Fibroblast of lung (primary cell): Measurements from ENCODE around the gene ABLIM3. TPM values are rescaled to one million over a fixed set of nuclear protein-coding genes. Genes with fewer than 3 reads are reported as not detected.

Source experiments
- DNase-seq, 2 donors: peaks; one replicate each; pipeline versions ENCODE4 v3.0.0 to v3.0.0-alpha.2; 2010; ENCODE audit warnings: low read depth in 2 of 2
- H2AFZ ChIP-seq: 2 replicates; pipeline ENCODE4 v1.5.1; 2012; ENCODE audit warnings: low read length, control low read depth, inconsistent platforms
- H3K27ac ChIP-seq: 2 replicates; pipeline ENCODE4 v1.5.1; 2011; ENCODE audit warnings: low read length, control low read depth; ENCODE audit not compliant: insufficient read depth
- H3K27me3 ChIP-seq: 2 replicates; pipeline ENCODE4 v1.5.1; 2011; ENCODE audit warnings: mild to moderate bottlenecking, low read length; ENCODE audit not compliant: control insufficient read depth, insufficient read depth
- H3K36me3 ChIP-seq: 2 replicates; pipeline ENCODE4 v1.5.1; 2011; ENCODE audit warnings: low read length; ENCODE audit not compliant: control insufficient read depth, insufficient read depth
- H3K4me1 ChIP-seq: 2 replicates; pipeline ENCODE4 v1.5.1; 2011; ENCODE audit warnings: low read length; ENCODE audit not compliant: control insufficient read depth, insufficient read depth; ENCODE audit errors: extremely low read depth
- H3K4me2 ChIP-seq: 2 replicates; pipeline ENCODE4 v1.5.1; 2011; ENCODE audit warnings: low read length, control low read depth; ENCODE audit not compliant: insufficient read depth; ENCODE audit errors: extremely low read depth
- H3K4me3 ChIP-seq, 4 experiments: fragments of 200-600 bp in 1 of 4; sonication (generic) in 1 of 4; replicated peaks in 1 of 4; 2 replicates each; pipeline ENCODE4 v1.5.1; 2011 to 2016; ENCODE audit warnings: low read length in 4 of 4, low read depth in 3 of 4, mild to moderate bottlenecking in 3 of 4, control low read depth in 2 of 4, inconsistent platforms in 1 of 4, mixed read lengths in 1 of 4; ENCODE audit not compliant: insufficient read depth in 1 of 4; ENCODE audit errors: control extremely low read depth in 1 of 4
- H3K79me2 ChIP-seq: 2 replicates; pipeline ENCODE4 v1.5.1; 2012; ENCODE audit warnings: mild to moderate bottlenecking, low read length, inconsistent platforms; ENCODE audit not compliant: control insufficient read depth, insufficient read depth
- H3K9ac ChIP-seq: 2 replicates; pipeline ENCODE4 v1.5.1; 2011; ENCODE audit warnings: mild to moderate bottlenecking, low read length, control low read depth; ENCODE audit not compliant: insufficient read depth
- H3K9me3 ChIP-seq: 2 replicates; pipeline ENCODE4 v1.5.1; 2012; ENCODE audit warnings: low read depth, low read length; ENCODE audit not compliant: control insufficient read depth, insufficient read depth
- H4K20me1 ChIP-seq: 2 replicates; pipeline ENCODE4 v1.5.1; 2011; ENCODE audit warnings: low read length; ENCODE audit not compliant: control insufficient read depth, insufficient read depth; ENCODE audit errors: extremely low read depth
- EZH2 ChIP-seq: IDR thresholded peaks from 2 replicates; pipeline ENCODE4 v1.5.1; 2012; ENCODE audit warnings: low read length, control low read depth, mild to moderate bottlenecking; ENCODE audit errors: missing control alignments
- polyA plus RNA-seq, 2 donors: library from polyadenylated mRNA; depleted of rRNA in 1 of 2; stranded (reverse) in 1 of 2; unstranded in 1 of 2; fragments of >200 nt; gene quantifications; 2 replicates each; pipeline ENCODE4 v1.2.1, GENCODE V29; 2011 to 2012; ENCODE audit warnings: missing spikeins in 1 of 2
- total RNA-seq: library from RNA; depleted of rRNA; stranded (reverse); fragments of >200 nt; gene quantifications from 2 replicates; pipeline ENCODE4 v1.2.1, GENCODE V29; 2014
- TF ChIP-seq, protein P1 (sequence below), 2 donors: IDR thresholded peaks in 1 of 2; conservative IDR thresholded peaks in 1 of 2; 1 replicate in 1 of 2; 2 replicates in 1 of 2; pipeline ENCODE4 v1.5.1; 2011 to 2012; ENCODE audit warnings: low read length in 2 of 2, control low read depth in 1 of 2, inconsistent platforms in 1 of 2, low read depth in 1 of 2, mild to moderate bottlenecking in 1 of 2

Gene ABLIM3
- total and polyA plus RNA-seq, 2 donors (not counting 1 experiment from before 2014, with no cell fraction given): 48.1 to 49.9 TPM

DNA sequence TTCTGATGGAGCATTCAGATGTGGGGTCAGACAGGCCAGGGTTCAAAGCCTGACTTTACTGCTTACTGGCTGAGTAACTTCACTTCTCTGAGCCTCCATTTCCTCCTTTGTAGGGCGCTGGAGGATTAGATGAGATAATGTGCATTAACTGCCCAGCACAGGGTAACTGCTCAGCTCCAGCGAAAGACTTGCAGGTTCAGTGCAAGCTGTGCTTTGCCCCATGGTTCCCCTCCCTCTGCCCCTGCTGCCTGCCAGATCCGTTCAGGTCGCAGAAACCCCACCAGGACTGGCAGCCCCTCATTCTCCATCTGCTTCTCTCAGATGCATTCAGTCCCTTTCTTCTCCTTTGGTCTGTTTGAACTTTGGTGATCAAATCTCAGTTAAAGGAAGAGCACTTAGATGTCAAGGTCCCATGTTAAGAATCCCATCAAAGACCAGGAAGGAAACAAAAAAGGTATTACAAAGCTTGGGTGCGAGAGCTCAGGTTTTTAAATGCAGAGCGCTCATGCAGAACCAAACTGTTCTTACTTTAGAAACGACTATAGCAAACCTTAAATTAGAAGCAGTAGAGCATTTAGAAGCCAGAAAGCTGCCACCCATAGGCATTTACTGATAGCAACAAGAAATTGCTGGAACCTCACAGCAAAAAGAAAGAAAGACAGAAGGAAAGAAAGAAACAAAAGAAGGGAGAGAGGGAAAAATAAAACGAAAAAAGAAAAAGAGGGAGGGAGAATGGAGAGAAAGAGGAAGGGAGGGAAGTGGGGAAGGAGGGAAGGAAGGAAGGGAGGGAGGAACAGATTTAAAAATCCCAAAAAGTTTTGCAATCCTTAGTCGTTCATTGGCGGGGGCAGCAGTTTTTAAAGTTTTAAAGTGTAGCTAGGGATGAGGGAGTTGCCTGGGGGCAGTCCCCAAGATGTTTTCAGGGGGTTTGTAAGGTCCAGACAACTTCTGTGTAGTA lies 153.9 kb downstream of the ABLIM3 start:
- TF ChIP-seq, protein P1, sequence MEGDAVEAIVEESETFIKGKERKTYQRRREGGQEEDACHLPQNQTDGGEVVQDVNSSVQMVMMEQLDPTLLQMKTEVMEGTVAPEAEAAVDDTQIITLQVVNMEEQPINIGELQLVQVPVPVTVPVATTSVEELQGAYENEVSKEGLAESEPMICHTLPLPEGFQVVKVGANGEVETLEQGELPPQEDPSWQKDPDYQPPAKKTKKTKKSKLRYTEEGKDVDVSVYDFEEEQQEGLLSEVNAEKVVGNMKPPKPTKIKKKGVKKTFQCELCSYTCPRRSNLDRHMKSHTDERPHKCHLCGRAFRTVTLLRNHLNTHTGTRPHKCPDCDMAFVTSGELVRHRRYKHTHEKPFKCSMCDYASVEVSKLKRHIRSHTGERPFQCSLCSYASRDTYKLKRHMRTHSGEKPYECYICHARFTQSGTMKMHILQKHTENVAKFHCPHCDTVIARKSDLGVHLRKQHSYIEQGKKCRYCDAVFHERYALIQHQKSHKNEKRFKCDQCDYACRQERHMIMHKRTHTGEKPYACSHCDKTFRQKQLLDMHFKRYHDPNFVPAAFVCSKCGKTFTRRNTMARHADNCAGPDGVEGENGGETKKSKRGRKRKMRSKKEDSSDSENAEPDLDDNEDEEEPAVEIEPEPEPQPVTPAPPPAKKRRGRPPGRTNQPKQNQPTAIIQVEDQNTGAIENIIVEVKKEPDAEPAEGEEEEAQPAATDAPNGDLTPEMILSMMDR (conservative IDR thresholded peaks at IDR 0.05 in 1 of 2, IDR thresholded peaks at IDR 0.05 in 1 of 2; ENCODE audit: low read depth in 1 of 2, low read length in 2 of 2): no peak
- no peak for TF ChIP-seq EZH2
- no peaks in the 10 kb centered on the region for H3K36me3 ChIP-seq
- H3K27me3 ChIP-seq: no peaks in the 10 kb centered on the region
- no peak overlapping the region for H2AFZ ChIP-seq
- H3K79me2 ChIP-seq: no peaks in the 10 kb centered on the region
- H3K4me2 ChIP-seq: no peak overlapping the region
- H3K27ac ChIP-seq: no peak overlapping the region
- no peak for DNase-seq
- no peak overlapping the region for H3K4me3 ChIP-seq
- H3K4me1 ChIP-seq: no peaks in the 10 kb centered on the region
- H3K9ac ChIP-seq: no peak overlapping the region
- no peaks in the 10 kb centered on the region for H4K20me1 ChIP-seq
- no peaks in the 10 kb centered on the region for H3K9me3 ChIP-seq

DNA sequence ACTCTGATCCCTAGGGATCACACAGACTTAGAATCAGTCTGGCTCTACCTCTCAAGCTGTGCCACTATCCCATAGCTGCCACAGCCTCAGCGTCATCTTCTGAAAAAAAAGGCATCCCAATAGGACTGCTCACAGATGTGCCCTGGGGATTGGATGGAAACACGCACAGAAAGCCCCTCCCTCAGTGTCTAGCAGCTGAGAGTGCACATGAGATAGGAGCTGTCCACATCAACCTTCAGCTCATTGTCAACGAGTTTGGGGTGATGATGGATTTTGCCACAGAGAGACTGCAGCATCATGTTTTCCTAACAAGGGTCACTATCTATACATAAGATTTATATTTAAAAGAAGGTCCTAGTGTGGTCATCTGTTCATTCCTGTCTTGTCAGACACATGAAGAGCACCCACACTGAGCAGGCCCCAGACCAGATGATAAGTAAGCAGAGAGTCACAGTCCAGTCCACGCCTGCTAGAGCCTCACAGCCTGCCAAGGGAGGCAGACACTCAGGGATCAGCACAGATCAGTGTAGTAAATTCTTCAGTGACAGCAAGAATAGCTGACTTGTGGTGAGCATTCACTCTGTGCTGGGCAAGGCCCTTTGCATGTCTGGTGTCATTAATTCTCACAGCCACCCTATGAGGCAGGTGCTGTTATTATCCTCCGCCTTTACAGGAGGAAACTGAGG lies 156.2 kb downstream of the ABLIM3 start:
- no peak for TF ChIP-seq EZH2
- TF ChIP-seq, protein P1 (conservative IDR thresholded peaks at IDR 0.05 in 1 of 2, IDR thresholded peaks at IDR 0.05 in 1 of 2; ENCODE audit: low read depth in 1 of 2, low read length in 2 of 2): no peak
- no peak overlapping the region for H3K4me2 ChIP-seq
- no peak overlapping the region for H3K27ac ChIP-seq
- no peaks in the 10 kb centered on the region for H3K9me3 ChIP-seq
- H3K27me3 ChIP-seq: no peaks in the 10 kb centered on the region
- DNase-seq: peak in 1 of 2 donors; percentile 9
- H3K4me1 ChIP-seq: no peaks in the 10 kb centered on the region
- H3K36me3 ChIP-seq: no peaks in the 10 kb centered on the region
- no peak overlapping the region for H3K9ac ChIP-seq
- H4K20me1 ChIP-seq: no peaks in the 10 kb centered on the region
- H3K79me2 ChIP-seq: no peaks in the 10 kb centered on the region
- no peak overlapping the region for H3K4me3 ChIP-seq
- no peak overlapping the region for H2AFZ ChIP-seq

DNA sequence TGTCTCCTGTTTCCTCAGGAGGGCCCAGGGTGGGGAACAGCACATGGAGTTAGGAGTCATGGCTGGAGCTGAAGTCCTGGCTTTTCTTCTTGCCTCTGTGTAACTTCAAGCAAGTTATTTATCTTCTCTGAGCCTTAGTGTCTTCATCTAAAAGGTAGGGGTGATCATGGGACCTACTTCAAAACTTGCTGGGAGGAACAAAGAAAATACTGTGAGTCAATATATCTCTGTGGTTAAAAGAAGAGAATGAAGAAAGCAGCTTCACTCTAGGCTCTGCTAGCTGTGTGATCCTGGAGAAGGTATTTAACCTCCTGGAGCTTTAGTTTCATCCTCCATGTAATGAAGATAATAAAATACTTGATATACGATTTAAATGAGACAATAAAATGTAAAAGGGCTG lies 156.9 kb downstream of the ABLIM3 start:
- Histone ChIP-seq H3K36me3 (no peaks in the 10 kb centered on the region), H3K27ac (no peak overlapping the region), H3K4me1 (no peaks in the 10 kb centered on the region), H3K79me2 (no peaks in the 10 kb centered on the region), H3K9me3 (no peaks in the 10 kb centered on the region), H2AFZ (no peak overlapping the region), H3K9ac (no peak overlapping the region), H3K27me3 (no peaks in the 10 kb centered on the region), H3K4me3 (no peak overlapping the region), H4K20me1 (no peaks in the 10 kb centered on the region), H3K4me2 (no peak overlapping the region)
- no peak for TF ChIP-seq EZH2
- TF ChIP-seq, protein P1 (conservative IDR thresholded peaks at IDR 0.05 in 1 of 2, IDR thresholded peaks at IDR 0.05 in 1 of 2; ENCODE audit: low read depth in 1 of 2, low read length in 2 of 2): no peak
- no peak for DNase-seq
